ENCODE data around the gene CLSTN2.

DNA sequence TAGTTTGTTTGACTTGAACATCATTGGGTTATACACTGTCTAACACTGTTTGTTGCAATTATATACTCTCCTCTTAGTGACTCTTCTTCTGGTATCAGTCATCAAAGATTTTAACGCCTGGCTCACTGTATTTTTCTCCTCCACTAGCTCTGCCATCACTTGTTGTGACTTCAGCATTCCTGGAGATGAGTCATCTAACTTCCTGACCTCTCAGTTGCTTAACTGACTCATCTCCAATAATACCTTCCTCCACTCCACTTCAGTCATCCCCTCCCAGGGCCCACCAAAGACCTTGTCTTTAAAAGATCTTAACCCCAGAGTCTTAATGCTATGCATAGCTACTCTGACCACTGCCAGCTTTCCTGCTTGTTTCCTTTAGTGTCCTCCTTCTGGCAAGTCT, 28.6 kb upstream of the CLSTN2 start:
- TF ChIP-seq POLR2A (IDR thresholded peaks at IDR 0.05) = no peak
- TF ChIP-seq, protein P1, sequence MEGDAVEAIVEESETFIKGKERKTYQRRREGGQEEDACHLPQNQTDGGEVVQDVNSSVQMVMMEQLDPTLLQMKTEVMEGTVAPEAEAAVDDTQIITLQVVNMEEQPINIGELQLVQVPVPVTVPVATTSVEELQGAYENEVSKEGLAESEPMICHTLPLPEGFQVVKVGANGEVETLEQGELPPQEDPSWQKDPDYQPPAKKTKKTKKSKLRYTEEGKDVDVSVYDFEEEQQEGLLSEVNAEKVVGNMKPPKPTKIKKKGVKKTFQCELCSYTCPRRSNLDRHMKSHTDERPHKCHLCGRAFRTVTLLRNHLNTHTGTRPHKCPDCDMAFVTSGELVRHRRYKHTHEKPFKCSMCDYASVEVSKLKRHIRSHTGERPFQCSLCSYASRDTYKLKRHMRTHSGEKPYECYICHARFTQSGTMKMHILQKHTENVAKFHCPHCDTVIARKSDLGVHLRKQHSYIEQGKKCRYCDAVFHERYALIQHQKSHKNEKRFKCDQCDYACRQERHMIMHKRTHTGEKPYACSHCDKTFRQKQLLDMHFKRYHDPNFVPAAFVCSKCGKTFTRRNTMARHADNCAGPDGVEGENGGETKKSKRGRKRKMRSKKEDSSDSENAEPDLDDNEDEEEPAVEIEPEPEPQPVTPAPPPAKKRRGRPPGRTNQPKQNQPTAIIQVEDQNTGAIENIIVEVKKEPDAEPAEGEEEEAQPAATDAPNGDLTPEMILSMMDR (IDR thresholded peaks at IDR 0.05) = no peak

Data from vagina (tissue), 2 donors.